Fibroblast of lung (primary cell): ENCODE results near the gene CHRM1. TPM values are rescaled to one million over a fixed set of nuclear protein-coding genes. Genes with fewer than 3 reads are reported as not detected.

Experiments
- DNase-seq, 2 donors: peaks; one replicate each; pipeline versions ENCODE4 v3.0.0 to v3.0.0-alpha.2; 2010; ENCODE audit warnings: low read depth in 2 of 2
- H2AFZ ChIP-seq: 2 replicates; pipeline ENCODE4 v1.5.1; 2012; ENCODE audit warnings: low read length, control low read depth, inconsistent platforms
- H3K27ac ChIP-seq: 2 replicates; pipeline ENCODE4 v1.5.1; 2011; ENCODE audit warnings: low read length, control low read depth; ENCODE audit not compliant: insufficient read depth
- H3K27me3 ChIP-seq: 2 replicates; pipeline ENCODE4 v1.5.1; 2011; ENCODE audit warnings: mild to moderate bottlenecking, low read length; ENCODE audit not compliant: control insufficient read depth, insufficient read depth
- H3K36me3 ChIP-seq: 2 replicates; pipeline ENCODE4 v1.5.1; 2011; ENCODE audit warnings: low read length; ENCODE audit not compliant: control insufficient read depth, insufficient read depth
- H3K4me1 ChIP-seq: 2 replicates; pipeline ENCODE4 v1.5.1; 2011; ENCODE audit warnings: low read length; ENCODE audit not compliant: control insufficient read depth, insufficient read depth; ENCODE audit errors: extremely low read depth
- H3K4me2 ChIP-seq: 2 replicates; pipeline ENCODE4 v1.5.1; 2011; ENCODE audit warnings: low read length, control low read depth; ENCODE audit not compliant: insufficient read depth; ENCODE audit errors: extremely low read depth
- H3K4me3 ChIP-seq, 4 experiments: fragments of 200-600 bp in 1 of 4; sonication (generic) in 1 of 4; replicated peaks in 1 of 4; 2 replicates each; pipeline ENCODE4 v1.5.1; 2011 to 2016; ENCODE audit warnings: low read length in 4 of 4, low read depth in 3 of 4, mild to moderate bottlenecking in 3 of 4, control low read depth in 2 of 4, inconsistent platforms in 1 of 4, mixed read lengths in 1 of 4; ENCODE audit not compliant: insufficient read depth in 1 of 4; ENCODE audit errors: control extremely low read depth in 1 of 4
- H3K79me2 ChIP-seq: 2 replicates; pipeline ENCODE4 v1.5.1; 2012; ENCODE audit warnings: mild to moderate bottlenecking, low read length, inconsistent platforms; ENCODE audit not compliant: control insufficient read depth, insufficient read depth
- H3K9ac ChIP-seq: 2 replicates; pipeline ENCODE4 v1.5.1; 2011; ENCODE audit warnings: mild to moderate bottlenecking, low read length, control low read depth; ENCODE audit not compliant: insufficient read depth
- H3K9me3 ChIP-seq: 2 replicates; pipeline ENCODE4 v1.5.1; 2012; ENCODE audit warnings: low read depth, low read length; ENCODE audit not compliant: control insufficient read depth, insufficient read depth
- H4K20me1 ChIP-seq: 2 replicates; pipeline ENCODE4 v1.5.1; 2011; ENCODE audit warnings: low read length; ENCODE audit not compliant: control insufficient read depth, insufficient read depth; ENCODE audit errors: extremely low read depth
- EZH2 ChIP-seq: IDR thresholded peaks from 2 replicates; pipeline ENCODE4 v1.5.1; 2012; ENCODE audit warnings: low read length, control low read depth, mild to moderate bottlenecking; ENCODE audit errors: missing control alignments
- polyA plus RNA-seq, 2 donors: library from polyadenylated mRNA; depleted of rRNA in 1 of 2; stranded (reverse) in 1 of 2; unstranded in 1 of 2; fragments of >200 nt; gene quantifications; 2 replicates each; pipeline ENCODE4 v1.2.1, GENCODE V29; 2011 to 2012; ENCODE audit warnings: missing spikeins in 1 of 2
- total RNA-seq: library from RNA; depleted of rRNA; stranded (reverse); fragments of >200 nt; gene quantifications from 2 replicates; pipeline ENCODE4 v1.2.1, GENCODE V29; 2014
- TF ChIP-seq, protein P1 (sequence below), 2 donors: IDR thresholded peaks in 1 of 2; conservative IDR thresholded peaks in 1 of 2; 1 replicate in 1 of 2; 2 replicates in 1 of 2; pipeline ENCODE4 v1.5.1; 2011 to 2012; ENCODE audit warnings: low read length in 2 of 2, control low read depth in 1 of 2, inconsistent platforms in 1 of 2, low read depth in 1 of 2, mild to moderate bottlenecking in 1 of 2

CHRM1 gene
- total and polyA plus RNA-seq, 2 donors (not counting 1 experiment from before 2014, with no cell fraction given) = not detected

GRCh38 chr11:62880803-62881578 lies 40.2 kb downstream of the CHRM1 start, which contains the start of gene SLC3A2:
Gene SLC3A2 (plus strand): TSS chr11:62880896. CDS start chr11:62881024, 128 bp downstream.
- Histone ChIP-seq H4K20me1 (peaks cover 2% of the 10 kb centered on the region), H3K36me3 (peaks cover 27% of the 10 kb centered on the region), H3K79me2 (peaks cover 48% of the 10 kb centered on the region), H3K4me3 (peak within 1 kb of the TSS; percentile 99 to 100 (median 99)), H3K27me3 (no peaks in the 10 kb centered on the region), H3K9ac (peak within 1 kb of the TSS; percentile 100), H3K9me3 (no peaks in the 10 kb centered on the region), H3K4me2 (peak within 1 kb of the TSS; percentile 98), H2AFZ (peak within 1 kb of the TSS; percentile 37), H3K27ac (peak within 1 kb of the TSS; percentile 100), H3K4me1 (peaks cover 25% of the 10 kb centered on the region)
- TF ChIP-seq, protein P1, sequence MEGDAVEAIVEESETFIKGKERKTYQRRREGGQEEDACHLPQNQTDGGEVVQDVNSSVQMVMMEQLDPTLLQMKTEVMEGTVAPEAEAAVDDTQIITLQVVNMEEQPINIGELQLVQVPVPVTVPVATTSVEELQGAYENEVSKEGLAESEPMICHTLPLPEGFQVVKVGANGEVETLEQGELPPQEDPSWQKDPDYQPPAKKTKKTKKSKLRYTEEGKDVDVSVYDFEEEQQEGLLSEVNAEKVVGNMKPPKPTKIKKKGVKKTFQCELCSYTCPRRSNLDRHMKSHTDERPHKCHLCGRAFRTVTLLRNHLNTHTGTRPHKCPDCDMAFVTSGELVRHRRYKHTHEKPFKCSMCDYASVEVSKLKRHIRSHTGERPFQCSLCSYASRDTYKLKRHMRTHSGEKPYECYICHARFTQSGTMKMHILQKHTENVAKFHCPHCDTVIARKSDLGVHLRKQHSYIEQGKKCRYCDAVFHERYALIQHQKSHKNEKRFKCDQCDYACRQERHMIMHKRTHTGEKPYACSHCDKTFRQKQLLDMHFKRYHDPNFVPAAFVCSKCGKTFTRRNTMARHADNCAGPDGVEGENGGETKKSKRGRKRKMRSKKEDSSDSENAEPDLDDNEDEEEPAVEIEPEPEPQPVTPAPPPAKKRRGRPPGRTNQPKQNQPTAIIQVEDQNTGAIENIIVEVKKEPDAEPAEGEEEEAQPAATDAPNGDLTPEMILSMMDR (conservative IDR thresholded peaks at IDR 0.05 in 1 of 2, IDR thresholded peaks at IDR 0.05 in 1 of 2; ENCODE audit: low read depth in 1 of 2, low read length in 2 of 2) = peak; percentile 35 to 36
- no peak for TF ChIP-seq EZH2
- peak; percentile 83 to 87 for DNase-seq

DNA sequence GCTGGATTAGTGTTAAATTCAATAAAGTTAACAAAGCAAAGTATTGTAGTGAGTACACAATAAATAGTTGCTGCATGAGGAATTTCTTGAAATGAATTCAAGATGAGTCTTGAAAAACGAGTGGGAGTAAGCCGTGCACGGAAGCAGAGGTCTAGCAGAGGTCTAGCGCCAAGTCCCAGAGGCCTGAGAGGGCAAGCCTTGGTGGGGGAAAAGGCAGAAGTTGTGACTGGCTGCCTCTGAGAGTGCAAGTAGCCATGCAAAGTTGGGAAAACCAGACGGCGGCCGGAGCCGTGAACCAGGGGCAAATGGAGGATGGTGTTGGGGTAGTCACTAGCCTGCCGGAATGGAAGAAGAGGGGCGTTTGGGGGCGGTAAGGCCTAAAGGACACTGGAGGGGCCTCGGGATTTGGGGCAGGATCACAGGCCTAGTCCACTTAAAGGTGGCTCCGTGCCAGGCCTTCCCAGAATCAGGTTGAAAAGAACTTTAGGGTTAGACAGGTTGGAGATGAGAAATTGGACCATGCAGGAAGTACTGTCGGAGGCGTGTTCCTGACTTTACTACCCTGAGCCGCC lies 40.8 kb downstream of the CHRM1 start:
- Histone ChIP-seq H3K4me1 (peaks cover 23% of the 10 kb centered on the region), H3K27ac (peak overlapping the region; percentile 100), H3K27me3 (no peaks in the 10 kb centered on the region), H3K4me2 (peak overlapping the region; percentile 98), H3K36me3 (peaks cover 22% of the 10 kb centered on the region), H3K9me3 (no peaks in the 10 kb centered on the region), H3K4me3 (peak overlapping the region; percentile 99 to 100 (median 99)), H3K79me2 (peaks cover 42% of the 10 kb centered on the region), H3K9ac (peak overlapping the region; percentile 100), H4K20me1 (peaks cover 2% of the 10 kb centered on the region), H2AFZ (peak overlapping the region; percentile 6)
- DNase-seq = peak; percentile 75 to 86
- TF ChIP-seq, protein P1 (conservative IDR thresholded peaks at IDR 0.05 in 1 of 2, IDR thresholded peaks at IDR 0.05 in 1 of 2; ENCODE audit: low read depth in 1 of 2, low read length in 2 of 2) = no peak
- TF ChIP-seq EZH2 = no peak

DNA sequence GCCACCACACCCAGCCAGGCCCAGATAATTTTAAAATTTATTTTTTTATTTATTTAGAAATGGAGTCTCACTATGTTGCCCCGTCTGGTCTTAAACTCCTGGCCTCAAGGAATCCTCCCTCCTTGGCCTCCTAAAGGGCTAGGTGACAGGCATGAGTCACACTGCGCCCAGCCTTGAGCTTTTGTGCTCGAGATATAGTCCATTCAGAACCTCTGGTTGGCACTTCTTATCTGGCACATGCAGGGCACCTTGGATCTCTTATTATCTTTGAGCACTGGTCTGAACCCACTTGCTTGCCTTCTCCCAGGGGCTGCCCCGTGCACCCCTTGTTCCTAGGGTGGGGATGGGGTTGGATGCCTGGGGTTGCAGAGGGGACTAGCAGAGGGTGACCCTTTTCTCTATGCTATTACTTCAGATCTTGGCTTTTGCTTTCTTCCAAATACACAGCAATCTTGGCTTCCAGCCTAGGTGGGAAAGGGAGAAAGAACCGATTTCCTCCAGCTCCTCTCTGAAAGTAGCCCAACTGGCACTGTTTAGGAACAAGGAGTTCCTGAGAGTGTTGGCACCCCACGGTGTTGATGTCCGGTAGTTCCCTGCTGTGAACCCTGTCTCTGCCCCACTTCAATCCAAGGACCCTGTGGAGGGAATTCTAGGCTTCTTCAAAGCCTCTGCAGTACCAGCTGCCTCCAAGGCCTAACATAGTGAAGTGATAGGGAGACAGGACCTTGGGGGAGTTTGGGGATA lies 41.8 kb downstream of the CHRM1 start:
- no peak overlapping the region for H3K9ac ChIP-seq
- H3K4me3 ChIP-seq = peak overlapping the region; percentile 11 to 100 (median 99)
- H4K20me1 ChIP-seq = peaks cover 2% of the 10 kb centered on the region
- H3K9me3 ChIP-seq = no peaks in the 10 kb centered on the region
- H3K36me3 ChIP-seq = peaks cover 15% of the 10 kb centered on the region
- peaks cover 34% of the 10 kb centered on the region for H3K79me2 ChIP-seq
- DNase-seq = peak in 1 of 2 donors; percentile 39
- H3K4me2 ChIP-seq = peak overlapping the region; percentile 98
- peak overlapping the region; percentile 100 for H3K27ac ChIP-seq
- peak overlapping the region; percentile 37 for H2AFZ ChIP-seq
- no peaks in the 10 kb centered on the region for H3K27me3 ChIP-seq
- H3K4me1 ChIP-seq = peaks cover 18% of the 10 kb centered on the region
- TF ChIP-seq, protein P1 (conservative IDR thresholded peaks at IDR 0.05 in 1 of 2, IDR thresholded peaks at IDR 0.05 in 1 of 2; ENCODE audit: low read depth in 1 of 2, low read length in 2 of 2) = no peak
- no peak for TF ChIP-seq EZH2
